Smooth muscle cell (in vitro differentiated cells): Measurements from ENCODE around the gene TOR1AIP1. TPM values are rescaled to one million over a fixed set of nuclear protein-coding genes. Genes with fewer than 3 reads are reported as not detected.

Experiments
- DNase-seq: peaks from one replicate; lab custom pipeline; 2025; ENCODE audit not compliant: unreplicated experiment; lab: John Stamatoyannopoulos, UW
- H2AFZ ChIP-seq: fragments of 200-600 bp; sonication (generic); 2 replicates; pipeline ENCODE4 v1.6.0; 2016; ENCODE audit warnings: antibody characterized with exemption, low read depth, mild to moderate bottlenecking
- H3F3A ChIP-seq: fragments of 200-600 bp; sonication (generic); 2 replicates; pipeline ENCODE4 v1.6.0; 2017; ENCODE audit warnings: antibody characterized with exemption, low read depth
- H3K27ac ChIP-seq: fragments of 200-600 bp; sonication (generic); 2 replicates; pipeline ENCODE4 v1.5.1; 2016; ENCODE audit warnings: low read depth, mild to moderate bottlenecking
- H3K27me3 ChIP-seq: fragments of 200-600 bp; sonication (generic); 2 replicates; pipeline ENCODE4 v1.6.1; 2016; ENCODE audit warnings: low read depth, mild to moderate bottlenecking
- H3K36me3 ChIP-seq: fragments of 200-600 bp; sonication (generic); 2 replicates; pipeline ENCODE4 v1.5.1; 2016; ENCODE audit warnings: low read depth
- H3K4me1 ChIP-seq: fragments of 200-600 bp; sonication (generic); 2 replicates; pipeline ENCODE4 v1.5.1; 2016; ENCODE audit warnings: low read depth
- H3K4me2 ChIP-seq: fragments of 200-600 bp; sonication (generic); 2 replicates; pipeline ENCODE4 v1.6.0; 2016; ENCODE audit warnings: mild to moderate bottlenecking
- H3K4me3 ChIP-seq: fragments of 200-600 bp; sonication (generic); 2 replicates; pipeline ENCODE4 v1.5.1; 2016; ENCODE audit warnings: mild to moderate bottlenecking
- H3K79me2 ChIP-seq: fragments of 200-600 bp; sonication (generic); 2 replicates; pipeline ENCODE4 v1.6.0; 2016; ENCODE audit warnings: low read depth, mild to moderate bottlenecking
- H3K9ac ChIP-seq: fragments of 200-600 bp; sonication (generic); 2 replicates; pipeline ENCODE4 v1.6.0; 2016; ENCODE audit warnings: low read depth
- H3K9me3 ChIP-seq: fragments of 200-600 bp; sonication (generic); replicated peaks from 2 replicates; pipeline ENCODE4 v1.5.1; 2016; ENCODE audit warnings: low read depth
- H4K20me1 ChIP-seq: fragments of 200-600 bp; sonication (generic); 2 replicates; pipeline ENCODE4 v1.6.0; 2016; ENCODE audit warnings: low read depth
- WGBS: methylation state at CpG from one replicate; pipeline ENCODE4 v1.1.7; 2016; ENCODE audit warnings: low lambda C conversion rate; 5-methylcytosine and 5-hydroxymethylcytosine counted together
- polyA plus RNA-seq: library from polyadenylated mRNA; unstranded; fragments of >200 nt; fragmentation: Nextera tagmentation; extraction: Ambion mirVana; gene quantifications from 2 replicates; pipeline ENCODE4 v1.2.1, GENCODE V29; 2016
- total RNA-seq: library from RNA; depleted of rRNA; stranded (reverse); fragments of >200 nt; gene quantifications from 2 replicates; pipeline ENCODE4 v1.2.3, GENCODE V29; 2014
- TF ChIP-seq, protein P1 (sequence below): fragments of 200-600 bp; sonication (generic); IDR thresholded peaks from 2 replicates; pipeline ENCODE4 v1.5.1; 2017; ENCODE audit warnings: borderline replicate concordance, mild to moderate bottlenecking, antibody characterized with exemption; ENCODE audit not compliant: insufficient read depth, poor library complexity, severe bottlenecking

Gene TOR1AIP1
- total and polyA plus RNA-seq, 2 experiments from 2014 or later: 25.8 to 36.5 TPM

DNA sequence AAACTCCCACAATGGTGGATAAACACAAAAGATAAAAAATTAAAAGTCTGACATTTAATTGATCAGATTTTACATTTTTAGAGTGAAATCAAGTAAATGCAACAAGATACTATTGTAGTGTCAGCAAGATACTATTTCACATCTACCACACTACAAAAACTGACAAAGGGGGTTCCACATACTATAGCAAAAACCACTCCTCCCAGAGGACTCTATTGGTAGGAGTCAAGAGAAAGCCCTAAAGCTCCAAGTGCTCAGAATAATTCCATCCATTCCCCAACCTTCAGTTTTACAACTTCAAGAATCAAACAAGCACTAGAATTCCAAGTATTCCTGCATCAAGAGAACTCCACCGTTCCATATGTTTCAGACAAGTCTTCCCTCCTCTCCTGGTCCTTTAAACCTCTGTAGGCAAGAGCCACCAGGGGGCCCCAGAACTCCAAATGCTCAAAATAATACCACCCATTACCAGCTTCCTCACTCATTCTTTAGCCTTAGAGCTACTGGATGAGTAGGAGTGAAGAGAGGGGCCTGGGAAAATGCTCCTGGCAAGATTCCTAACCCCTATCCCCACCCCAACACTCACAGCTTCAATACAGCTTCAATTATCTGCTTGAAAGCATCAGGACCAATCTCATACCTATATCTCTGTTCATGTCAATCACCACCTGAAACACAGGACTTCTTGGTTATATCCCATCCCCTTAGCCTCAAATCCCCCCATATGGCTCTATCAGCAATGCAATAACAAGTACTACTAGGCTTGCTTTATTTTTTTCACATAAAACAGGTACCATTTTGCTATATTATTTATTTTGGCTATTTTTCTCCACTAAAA is 14.4 kb upstream of the TOR1AIP1 start:
- Histone ChIP-seq H3K4me2 (no peak overlapping the region), H3F3A (no peaks in the 10 kb centered on the region), H3K79me2 (peaks cover 59% of the 10 kb centered on the region), H3K36me3 (peaks cover 23% of the 10 kb centered on the region), H3K9me3 (no peaks in the 10 kb centered on the region), H3K27me3 (no peaks in the 10 kb centered on the region), H3K4me1 (no peaks in the 10 kb centered on the region), H4K20me1 (peaks cover 98% of the 10 kb centered on the region), H3K4me3 (no peak overlapping the region), H2AFZ (no peak overlapping the region), H3K9ac (no peak overlapping the region), H3K27ac (no peak overlapping the region)
- DNase-seq: no peak
- TF ChIP-seq, protein P1, sequence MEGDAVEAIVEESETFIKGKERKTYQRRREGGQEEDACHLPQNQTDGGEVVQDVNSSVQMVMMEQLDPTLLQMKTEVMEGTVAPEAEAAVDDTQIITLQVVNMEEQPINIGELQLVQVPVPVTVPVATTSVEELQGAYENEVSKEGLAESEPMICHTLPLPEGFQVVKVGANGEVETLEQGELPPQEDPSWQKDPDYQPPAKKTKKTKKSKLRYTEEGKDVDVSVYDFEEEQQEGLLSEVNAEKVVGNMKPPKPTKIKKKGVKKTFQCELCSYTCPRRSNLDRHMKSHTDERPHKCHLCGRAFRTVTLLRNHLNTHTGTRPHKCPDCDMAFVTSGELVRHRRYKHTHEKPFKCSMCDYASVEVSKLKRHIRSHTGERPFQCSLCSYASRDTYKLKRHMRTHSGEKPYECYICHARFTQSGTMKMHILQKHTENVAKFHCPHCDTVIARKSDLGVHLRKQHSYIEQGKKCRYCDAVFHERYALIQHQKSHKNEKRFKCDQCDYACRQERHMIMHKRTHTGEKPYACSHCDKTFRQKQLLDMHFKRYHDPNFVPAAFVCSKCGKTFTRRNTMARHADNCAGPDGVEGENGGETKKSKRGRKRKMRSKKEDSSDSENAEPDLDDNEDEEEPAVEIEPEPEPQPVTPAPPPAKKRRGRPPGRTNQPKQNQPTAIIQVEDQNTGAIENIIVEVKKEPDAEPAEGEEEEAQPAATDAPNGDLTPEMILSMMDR: peak; percentile 62
- WGBS: 58% methylated on average over 1 of the region's 1 CpG

DNA sequence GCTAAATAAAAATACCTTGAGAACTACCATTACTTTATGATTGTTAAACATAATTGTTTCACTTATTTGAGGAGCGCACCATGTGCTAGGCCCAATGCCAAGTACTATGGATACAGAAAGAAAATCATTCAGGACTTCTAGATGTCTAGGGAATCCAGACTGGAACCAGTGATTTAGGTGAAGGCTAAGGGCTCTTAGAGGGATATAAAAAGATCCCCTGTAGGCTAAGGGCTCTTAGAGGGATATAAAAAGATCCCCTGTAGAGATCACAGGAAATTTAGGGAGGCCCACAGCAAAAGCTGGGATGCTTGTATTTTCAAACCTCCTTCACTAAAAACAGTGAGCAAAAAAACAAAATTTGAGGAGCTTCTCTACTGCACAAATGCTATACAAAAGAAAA is 11.2 kb upstream of the TOR1AIP1 start:
- Histone ChIP-seq H3K9me3 (no peaks in the 10 kb centered on the region), H3K9ac (no peak overlapping the region), H2AFZ (no peak overlapping the region), H3K4me1 (no peaks in the 10 kb centered on the region), H3K79me2 (peaks cover 81% of the 10 kb centered on the region), H3K4me3 (no peak overlapping the region), H3K4me2 (no peak overlapping the region), H3K27me3 (no peaks in the 10 kb centered on the region), H3K27ac (peak overlapping the region; percentile 16), H3K36me3 (peaks cover 12% of the 10 kb centered on the region), H3F3A (no peaks in the 10 kb centered on the region), H4K20me1 (peaks cover 99% of the 10 kb centered on the region)
- DNase-seq: no peak
- 100% methylated on average over 1 of the region's 1 CpG for WGBS
- TF ChIP-seq, protein P1: no peak

DNA sequence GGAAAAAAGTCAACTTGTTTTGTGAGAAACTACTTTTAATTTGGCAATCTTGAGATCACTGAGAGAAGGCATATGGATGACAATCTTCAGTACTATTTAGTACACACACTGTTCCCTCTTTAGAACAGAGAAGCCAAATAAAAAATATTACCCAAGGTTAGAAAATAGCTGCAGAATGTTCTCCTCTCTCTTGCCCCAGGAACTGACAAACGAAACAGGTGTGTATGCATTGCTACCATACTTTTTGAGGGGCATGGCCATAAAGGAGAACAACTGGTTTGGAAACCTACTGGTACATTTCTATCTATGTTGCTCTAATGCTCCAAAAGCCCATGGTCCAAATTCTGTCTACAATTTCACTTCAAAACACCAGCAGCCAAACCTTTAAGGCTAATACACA is 10.1 kb upstream of the TOR1AIP1 start:
- Histone ChIP-seq H3K27me3 (no peaks in the 10 kb centered on the region), H3K9me3 (no peaks in the 10 kb centered on the region), H3K9ac (no peak overlapping the region), H3K4me1 (peaks cover 10% of the 10 kb centered on the region), H3K27ac (no peak overlapping the region), H3K4me3 (no peak overlapping the region), H3K79me2 (peaks cover 83% of the 10 kb centered on the region), H3F3A (no peaks in the 10 kb centered on the region), H3K4me2 (no peak overlapping the region), H3K36me3 (peaks cover 12% of the 10 kb centered on the region), H2AFZ (no peak overlapping the region), H4K20me1 (peaks cover 99% of the 10 kb centered on the region)
- WGBS: 85% methylated on average over 1 of the region's 1 CpG
- no peak for DNase-seq
- TF ChIP-seq, protein P1: no peak

DNA sequence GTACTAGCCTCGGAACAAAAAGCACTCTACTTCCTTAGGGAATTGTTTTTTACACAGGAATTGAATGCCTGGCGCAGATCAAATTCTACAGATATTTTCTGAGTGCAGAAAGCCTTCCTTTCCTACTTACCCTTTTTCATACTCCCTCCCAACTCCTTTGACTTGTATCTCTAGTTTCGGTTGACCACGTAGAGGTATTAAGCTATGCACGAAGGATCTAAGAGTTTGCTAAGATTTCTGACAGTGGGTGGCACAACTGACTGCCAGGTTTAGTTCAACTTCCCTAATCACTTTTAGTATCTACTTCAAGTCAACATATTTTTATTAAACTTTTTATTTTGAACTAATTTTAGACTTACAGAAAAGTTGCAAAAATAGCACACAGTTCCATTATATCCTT is 9.5 kb upstream of the TOR1AIP1 start:
- WGBS: 95% methylated on average over 5 of the region's 5 CpGs
- H3K9ac ChIP-seq: no peak overlapping the region
- no peak for DNase-seq
- no peak overlapping the region for H2AFZ ChIP-seq
- no peaks in the 10 kb centered on the region for H3F3A ChIP-seq
- no peak overlapping the region for H3K27ac ChIP-seq
- H3K36me3 ChIP-seq: peaks cover 12% of the 10 kb centered on the region
- H3K4me2 ChIP-seq: no peak overlapping the region
- H3K27me3 ChIP-seq: no peaks in the 10 kb centered on the region
- TF ChIP-seq, protein P1: no peak
- peaks cover 89% of the 10 kb centered on the region for H3K79me2 ChIP-seq
- peaks cover 11% of the 10 kb centered on the region for H3K4me1 ChIP-seq
- no peak overlapping the region for H3K4me3 ChIP-seq
- peaks cover 96% of the 10 kb centered on the region for H4K20me1 ChIP-seq
- no peaks in the 10 kb centered on the region for H3K9me3 ChIP-seq
